SK-N-SH (cell line): ENCODE results near the gene NFASC. TPM values are rescaled to one million over a fixed set of nuclear protein-coding genes. Genes with fewer than 3 reads are reported as not detected.

Experiments used
- CTCF ChIA-PET: fragments of 300-600, 350-600 bp; formaldehyde crosslinking; extraction: SDS; loops from one replicate; lab custom pipeline; 2021; lab: Yijun Ruan, JAX
- POLR2A ChIA-PET: fragments of 350-600 bp; sonication (Branson Sonifier 250); formaldehyde crosslinking; extraction: SDS; loops from one replicate; lab custom pipeline; 2020; ENCODE audit warnings: antibody characterized with exemption, inconsistent platforms; lab: Yijun Ruan, JAX
- DNase-seq: peaks from one replicate; pipeline ENCODE4 v3.0.0; 2012
- H2AFZ ChIP-seq: fragments of 200-600 bp; sonication (generic); 2 replicates; pipeline ENCODE4 v1.8.1; 2016; ENCODE audit warnings: antibody characterized with exemption, mild to moderate bottlenecking, low read depth
- H3F3A ChIP-seq: fragments of 200-600 bp; sonication (generic); replicated peaks from 2 replicates; pipeline ENCODE3; 2016; ENCODE audit warnings: antibody characterized with exemption, mild to moderate bottlenecking; ENCODE audit not compliant: insufficient read depth
- H3K27ac ChIP-seq, 2 experiments: fragments of 200-500 bp in 1 of 2; fragments of 200-600 bp in 1 of 2; sonication (Bioruptor generic) in 1 of 2; sonication (generic), shearing (Covaris generic) in 1 of 2; 2 replicates each; pipeline versions ENCODE4 v1.5.1 to v1.6.1; 2014 to 2016; ENCODE audit warnings: low read depth in 2 of 2, inconsistent platforms in 1 of 2, low read length in 1 of 2, mild to moderate bottlenecking in 1 of 2, mixed read lengths in 1 of 2
- H3K27me3 ChIP-seq: fragments of 200-600 bp; sonication (generic), shearing (Covaris generic); 2 replicates; pipeline ENCODE4 v1.6.1; 2016; ENCODE audit warnings: mixed run types; ENCODE audit not compliant: insufficient read depth
- H3K36me3 ChIP-seq, 2 experiments: fragments of 200-500 bp in 1 of 2; fragments of 200-600 bp in 1 of 2; sonication (Bioruptor generic) in 1 of 2; sonication (generic) in 1 of 2; replicated peaks in 1 of 2; 2 replicates each; pipeline versions ENCODE3 to v1.5.1; 2014 to 2016; ENCODE audit warnings: low read length in 1 of 2, mild to moderate bottlenecking in 1 of 2; ENCODE audit not compliant: insufficient read depth in 2 of 2, control insufficient read depth in 1 of 2
- H3K4me1 ChIP-seq, 2 experiments: fragments of 200-500 bp in 1 of 2; fragments of 200-600 bp in 1 of 2; sonication (Bioruptor generic) in 1 of 2; sonication (generic), shearing (Covaris generic) in 1 of 2; 2 replicates each; pipeline versions ENCODE4 v1.5.1 to v1.6.1; 2014 to 2016; ENCODE audit warnings: low read depth in 1 of 2, low read length in 1 of 2, mixed run types in 1 of 2; ENCODE audit not compliant: insufficient read depth in 2 of 2, control insufficient read depth in 1 of 2
- H3K4me2 ChIP-seq: fragments of 200-600 bp; sonication (generic), shearing (Covaris generic); 2 replicates; pipeline ENCODE4 v1.6.1; 2017; ENCODE audit warnings: mixed run types
- H3K4me3 ChIP-seq, 2 experiments: fragments of 200-500 bp in 1 of 2; fragments of 200-600 bp in 1 of 2; sonication (Bioruptor generic) in 1 of 2; sonication (generic), shearing (Covaris generic) in 1 of 2; 2 replicates each; pipeline versions ENCODE4 v1.5.1 to v1.8.1; 2014 to 2016; ENCODE audit warnings: low read depth in 2 of 2, inconsistent platforms in 1 of 2, low read length in 1 of 2, mild to moderate bottlenecking in 1 of 2, mixed read lengths in 1 of 2, moderate library complexity in 1 of 2
- H3K79me2 ChIP-seq: fragments of 200-600 bp; sonication (generic); 2 replicates; pipeline ENCODE4 v1.8.1; 2017; ENCODE audit warnings: mild to moderate bottlenecking; ENCODE audit not compliant: insufficient read depth
- H3K9ac ChIP-seq: fragments of 200-600 bp; sonication (generic); 2 replicates; pipeline ENCODE4 v1.6.1; 2017; ENCODE audit warnings: mixed run types
- H3K9me2 ChIP-seq: fragments of 200-600 bp; sonication (generic); 2 replicates; pipeline ENCODE4 v1.6.1; 2017; ENCODE audit warnings: mixed run types
- H3K9me3 ChIP-seq: fragments of 200-600 bp; sonication (generic); 2 replicates; pipeline ENCODE4 v1.6.1; 2017; ENCODE audit warnings: mixed run types, mild to moderate bottlenecking, moderate library complexity
- H4K20me1 ChIP-seq: fragments of 200-600 bp; sonication (generic); 2 replicates; pipeline ENCODE4 v1.6.1; 2017; ENCODE audit warnings: mild to moderate bottlenecking, mixed run types; ENCODE audit not compliant: insufficient read depth
- CHD2 ChIP-seq: fragments of 150-350 bp; IDR thresholded peaks from 2 replicates; pipeline ENCODE4 v1.6.1; 2018; ENCODE audit warnings: low read length; ENCODE audit not compliant: partially characterized antibody
- EP300 ChIP-seq, 2 experiments: IDR thresholded peaks; 2 replicates each; pipeline versions ENCODE4 v1.4.0 to v1.6.1; 2012; ENCODE audit warnings: borderline replicate concordance in 1 of 2, low read depth in 1 of 2, low read length in 1 of 2
- EZH2phosphoT487 ChIP-seq: fragments of 200-600 bp; sonication (generic); IDR thresholded peaks from 2 replicates; pipeline ENCODE4 v1.6.1; 2017; ENCODE audit warnings: low read depth, mixed run types, mild to moderate bottlenecking, antibody characterized with exemption, moderate library complexity, borderline replicate concordance
- FOXJ3 ChIP-seq: sonication (generic); formaldehyde crosslinking; IDR thresholded peaks from 2 replicates; pipeline ENCODE4 v1.5.1; 2020; ENCODE audit warnings: mild to moderate bottlenecking, missing genetic modification reagents
- FOXM1 ChIP-seq: IDR thresholded peaks from 2 replicates; pipeline ENCODE4 v1.4.0; 2012; ENCODE audit warnings: low read depth, mild to moderate bottlenecking
- GABPA ChIP-seq: IDR thresholded peaks from 2 replicates; pipeline ENCODE4 v1.4.0; 2012; ENCODE audit warnings: low read depth, mild to moderate bottlenecking
- GATA2 ChIP-seq: sonication (generic); formaldehyde crosslinking; IDR thresholded peaks from 2 replicates; pipeline ENCODE4 v1.5.0; 2020; ENCODE audit warnings: mild to moderate bottlenecking, missing genetic modification reagents
- NFIC ChIP-seq: IDR thresholded peaks from 2 replicates; pipeline ENCODE4 v1.4.0; 2012; ENCODE audit warnings: borderline replicate concordance
- PBX3 ChIP-seq: IDR thresholded peaks from 2 replicates; pipeline ENCODE4; 2012
- RAD21 ChIP-seq: IDR thresholded peaks from 2 replicates; pipeline ENCODE4 v1.6.1; 2012; ENCODE audit warnings: mild to moderate bottlenecking, low read length
- RXRA ChIP-seq: IDR thresholded peaks from 2 replicates; pipeline ENCODE4 v1.4.0; 2012; ENCODE audit warnings: low read depth, mild to moderate bottlenecking, borderline replicate concordance
- SIN3A ChIP-seq: IDR thresholded peaks from 2 replicates; pipeline ENCODE4 v1.6.1; 2012; ENCODE audit warnings: low read depth, mild to moderate bottlenecking, low read length, moderate library complexity, borderline replicate concordance
- SMC3 ChIP-seq: IDR thresholded peaks from 2 replicates; pipeline ENCODE4 v1.6.1; 2012; ENCODE audit warnings: low read depth, low read length, improper control_type of control experiment
- TAF1 ChIP-seq: IDR thresholded peaks from 2 replicates; pipeline ENCODE4 v1.6.1; 2012; ENCODE audit warnings: low read depth, mild to moderate bottlenecking, low read length, moderate library complexity, borderline replicate concordance
- USF1 ChIP-seq: IDR thresholded peaks from 2 replicates; pipeline ENCODE4 v1.4.0; 2012; ENCODE audit warnings: low read depth, borderline replicate concordance
- YY1 ChIP-seq: IDR thresholded peaks from 2 replicates; pipeline ENCODE4 v1.4.0; 2012; ENCODE audit warnings: low read depth, mild to moderate bottlenecking
- ZBTB33 ChIP-seq: IDR thresholded peaks from 2 replicates; pipeline ENCODE4 v1.4.0; 2012; ENCODE audit warnings: low read depth, borderline replicate concordance
- WGBS: methylation state at CpG from one replicate; pipeline ENCODE4 v1.1.6; 2017; ENCODE audit warnings: low lambda C conversion rate; 5-methylcytosine and 5-hydroxymethylcytosine counted together
- polyA plus RNA-seq, 3 experiments: library from polyadenylated mRNA; depleted of rRNA; stranded (reverse); fragments of >200 nt; gene quantifications; 2 replicates each; pipeline ENCODE4 v1.2.3, GENCODE V29; 2012
- TF ChIP-seq, protein P1 (sequence below): IDR thresholded peaks from 2 replicates; pipeline ENCODE4 v1.6.1; 2012; ENCODE audit warnings: mild to moderate bottlenecking, low read depth, low read length, moderate library complexity
- TF ChIP-seq, protein P2 (sequence below): fragments of 200-600 bp; sonication (generic); IDR thresholded peaks from 2 replicates; pipeline ENCODE4 v1.6.1; 2017; ENCODE audit warnings: antibody characterized with exemption, mild to moderate bottlenecking, moderate library complexity
- TF ChIP-seq, protein P3 (sequence below): IDR thresholded peaks from 2 replicates; pipeline ENCODE4 v1.4.0; 2012; ENCODE audit warnings: low read depth

NFASC gene
- polyA plus RNA-seq, 1 of the 3 experiments (the other 2 are of a cell fraction) = 6.0 TPM

DNA sequence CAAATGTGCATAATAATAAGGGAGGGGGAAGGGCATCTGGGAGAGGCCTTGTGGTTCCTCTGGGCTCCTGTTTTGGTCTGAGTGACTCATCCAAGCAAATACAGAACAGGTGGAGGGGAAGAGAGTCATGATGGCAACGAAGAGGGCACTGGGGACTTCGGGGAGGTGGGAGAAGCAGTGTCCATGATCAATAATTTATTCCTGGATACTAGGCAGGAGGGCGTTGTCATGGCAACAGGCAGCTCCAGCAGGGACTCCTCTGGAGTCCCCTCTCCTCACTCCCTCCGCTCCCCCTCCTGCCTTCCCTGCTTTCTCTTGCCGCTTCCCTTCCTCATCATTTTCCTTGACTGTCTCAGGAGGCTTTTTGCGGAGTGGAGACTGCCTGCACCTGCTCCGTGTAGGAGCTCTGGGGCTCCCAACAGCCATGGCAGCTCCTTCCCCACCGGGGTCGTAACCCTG is 12.3 kb upstream of the NFASC start:
- no peaks in the 10 kb centered on the region for H3F3A ChIP-seq
- H3K4me3 ChIP-seq = no peak overlapping the region
- no peaks in the 10 kb centered on the region; the same call in 1 of the 2 replicates for H3K27me3 ChIP-seq
- no peaks in the 10 kb centered on the region for H4K20me1 ChIP-seq
- no peaks in the 10 kb centered on the region for H3K79me2 ChIP-seq
- ChIA-PET POLR2A (no interaction called here), CTCF (interaction anchor here (1.6 to 3.8 kb wide), 2 partner anchors 51 to 83 kb away, joined by 4 to 12 read pairs; no protein-coding TSS in a partner anchor)
- H3K27ac ChIP-seq = no peak overlapping the region
- H3K9ac ChIP-seq = no peak overlapping the region
- H3K9me3 ChIP-seq = no peaks in the 10 kb centered on the region
- 59% methylated on average over 9 of the region's 9 CpGs for WGBS
- no peak for DNase-seq
- H3K36me3 ChIP-seq = no peaks in the 10 kb centered on the region
- H3K4me1 ChIP-seq = peaks cover 0 to 3% of the 10 kb centered on the region in 2 experiments; a peak in 1 of 4 replicates
- H3K4me2 ChIP-seq = no peak overlapping the region
- H2AFZ ChIP-seq = no peak overlapping the region
- TF ChIP-seq SMC3 (no peak), RXRA (no peak), PBX3 (no peak), EP300 (IDR thresholded peaks at IDR 0.05; ENCODE audit: borderline replicate concordance in 1 of 2, low read depth in 1 of 2, low read length in 1 of 2) (no peak), SIN3A (no peak), NFIC (no peak), EZH2phosphoT487 (no peak), TAF1 (no peak), YY1 (no peak), GABPA (no peak), RAD21 (no peak), CHD2 (no peak), ZBTB33 (no peak), FOXM1 (no peak), GATA2 (CRISPR knock-in tag) (no peak), FOXJ3 (CRISPR knock-in tag) (no peak), USF1 (no peak)
- TF ChIP-seq, protein P1, sequence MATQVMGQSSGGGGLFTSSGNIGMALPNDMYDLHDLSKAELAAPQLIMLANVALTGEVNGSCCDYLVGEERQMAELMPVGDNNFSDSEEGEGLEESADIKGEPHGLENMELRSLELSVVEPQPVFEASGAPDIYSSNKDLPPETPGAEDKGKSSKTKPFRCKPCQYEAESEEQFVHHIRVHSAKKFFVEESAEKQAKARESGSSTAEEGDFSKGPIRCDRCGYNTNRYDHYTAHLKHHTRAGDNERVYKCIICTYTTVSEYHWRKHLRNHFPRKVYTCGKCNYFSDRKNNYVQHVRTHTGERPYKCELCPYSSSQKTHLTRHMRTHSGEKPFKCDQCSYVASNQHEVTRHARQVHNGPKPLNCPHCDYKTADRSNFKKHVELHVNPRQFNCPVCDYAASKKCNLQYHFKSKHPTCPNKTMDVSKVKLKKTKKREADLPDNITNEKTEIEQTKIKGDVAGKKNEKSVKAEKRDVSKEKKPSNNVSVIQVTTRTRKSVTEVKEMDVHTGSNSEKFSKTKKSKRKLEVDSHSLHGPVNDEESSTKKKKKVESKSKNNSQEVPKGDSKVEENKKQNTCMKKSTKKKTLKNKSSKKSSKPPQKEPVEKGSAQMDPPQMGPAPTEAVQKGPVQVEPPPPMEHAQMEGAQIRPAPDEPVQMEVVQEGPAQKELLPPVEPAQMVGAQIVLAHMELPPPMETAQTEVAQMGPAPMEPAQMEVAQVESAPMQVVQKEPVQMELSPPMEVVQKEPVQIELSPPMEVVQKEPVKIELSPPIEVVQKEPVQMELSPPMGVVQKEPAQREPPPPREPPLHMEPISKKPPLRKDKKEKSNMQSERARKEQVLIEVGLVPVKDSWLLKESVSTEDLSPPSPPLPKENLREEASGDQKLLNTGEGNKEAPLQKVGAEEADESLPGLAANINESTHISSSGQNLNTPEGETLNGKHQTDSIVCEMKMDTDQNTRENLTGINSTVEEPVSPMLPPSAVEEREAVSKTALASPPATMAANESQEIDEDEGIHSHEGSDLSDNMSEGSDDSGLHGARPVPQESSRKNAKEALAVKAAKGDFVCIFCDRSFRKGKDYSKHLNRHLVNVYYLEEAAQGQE = no peak
- TF ChIP-seq, protein P2, sequence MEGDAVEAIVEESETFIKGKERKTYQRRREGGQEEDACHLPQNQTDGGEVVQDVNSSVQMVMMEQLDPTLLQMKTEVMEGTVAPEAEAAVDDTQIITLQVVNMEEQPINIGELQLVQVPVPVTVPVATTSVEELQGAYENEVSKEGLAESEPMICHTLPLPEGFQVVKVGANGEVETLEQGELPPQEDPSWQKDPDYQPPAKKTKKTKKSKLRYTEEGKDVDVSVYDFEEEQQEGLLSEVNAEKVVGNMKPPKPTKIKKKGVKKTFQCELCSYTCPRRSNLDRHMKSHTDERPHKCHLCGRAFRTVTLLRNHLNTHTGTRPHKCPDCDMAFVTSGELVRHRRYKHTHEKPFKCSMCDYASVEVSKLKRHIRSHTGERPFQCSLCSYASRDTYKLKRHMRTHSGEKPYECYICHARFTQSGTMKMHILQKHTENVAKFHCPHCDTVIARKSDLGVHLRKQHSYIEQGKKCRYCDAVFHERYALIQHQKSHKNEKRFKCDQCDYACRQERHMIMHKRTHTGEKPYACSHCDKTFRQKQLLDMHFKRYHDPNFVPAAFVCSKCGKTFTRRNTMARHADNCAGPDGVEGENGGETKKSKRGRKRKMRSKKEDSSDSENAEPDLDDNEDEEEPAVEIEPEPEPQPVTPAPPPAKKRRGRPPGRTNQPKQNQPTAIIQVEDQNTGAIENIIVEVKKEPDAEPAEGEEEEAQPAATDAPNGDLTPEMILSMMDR = no peak
- TF ChIP-seq, protein P3, sequence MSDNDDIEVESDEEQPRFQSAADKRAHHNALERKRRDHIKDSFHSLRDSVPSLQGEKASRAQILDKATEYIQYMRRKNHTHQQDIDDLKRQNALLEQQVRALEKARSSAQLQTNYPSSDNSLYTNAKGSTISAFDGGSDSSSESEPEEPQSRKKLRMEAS = no peak
- no peaks in the 10 kb centered on the region for H3K9me2 ChIP-seq
